Uterus (tissue), 2 donors: ENCODE data around the gene CSF3.

Experiments used
- CTCF ChIP-seq, 4 experiments: fragments of 200-600 bp in 2 of 4; fragments of 450-650 bp in 2 of 4; sonication (generic) in 2 of 4; IDR thresholded peaks; one replicate each; pipeline ENCODE4 v1.5.1; 2016 to 2019; ENCODE audit warnings: antibody characterized with exemption in 4 of 4, mild to moderate bottlenecking in 2 of 4, moderate library complexity in 1 of 4
- POLR2A ChIP-seq, 2 donors: fragments of 450-650 bp; IDR thresholded peaks; one replicate each; pipeline ENCODE4 v1.6.1; 2016; ENCODE audit warnings: antibody characterized with exemption in 2 of 2, mild to moderate bottlenecking in 1 of 2, moderate library complexity in 1 of 2

DNA sequence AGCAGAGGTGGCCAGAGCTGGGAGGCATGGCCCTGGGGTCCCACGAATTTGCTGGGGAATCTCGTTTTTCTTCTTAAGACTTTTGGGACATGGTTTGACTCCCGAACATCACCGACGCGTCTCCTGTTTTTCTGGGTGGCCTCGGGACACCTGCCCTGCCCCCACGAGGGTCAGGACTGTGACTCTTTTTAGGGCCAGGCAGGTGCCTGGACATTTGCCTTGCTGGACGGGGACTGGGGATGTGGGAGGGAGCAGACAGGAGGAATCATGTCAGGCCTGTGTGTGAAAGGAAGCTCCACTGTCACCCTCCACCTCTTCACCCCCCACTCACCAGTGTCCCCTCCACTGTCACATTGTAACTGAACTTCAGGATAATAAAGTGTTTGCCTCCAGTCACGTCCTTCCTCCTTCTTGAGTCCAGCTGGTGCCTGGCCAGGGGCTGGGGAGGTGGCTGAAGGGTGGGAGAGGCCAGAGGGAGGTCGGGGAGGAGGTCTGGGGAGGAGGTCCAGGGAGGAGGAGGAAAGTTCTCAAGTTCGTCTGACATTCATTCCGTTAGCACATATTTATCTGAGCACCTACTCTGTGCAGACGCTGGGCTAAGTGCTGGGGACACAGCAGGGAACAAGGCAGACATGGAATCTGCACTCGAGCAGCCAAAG is 2.3 kb downstream of the CSF3 start:
- no peak for TF ChIP-seq POLR2A (IDR thresholded peaks at IDR 0.05)
- no peak for TF ChIP-seq CTCF (IDR thresholded peaks at IDR 0.05)
